H1 (cell line): ENCODE measurements around the gene TOPORS. TPM values are rescaled to one million over a fixed set of nuclear protein-coding genes. Genes with fewer than 3 reads are reported as not detected.

Experiments
- CTCF ChIA-PET: fragments of 300-600 bp; sonication (Branson Sonifier 250); formaldehyde crosslinking; loops from one replicate; lab custom pipeline; 2021; ENCODE audit not compliant: partially characterized antibody; lab: Charles Lee
- POLR2A ChIA-PET: fragments of 300-600 bp; sonication (Branson Sonifier 250); formaldehyde crosslinking; loops from one replicate; lab custom pipeline; 2021; ENCODE audit warnings: inconsistent platforms; ENCODE audit not compliant: partially characterized antibody; lab: Charles Lee
- DNase-seq, 2 experiments: peaks; one replicate each; pipeline versions ENCODE4 v3.0.0 to v3.0.0-alpha.2; 2010 to 2022; ENCODE audit warnings: low spot score in 2 of 2, low read depth in 1 of 2, mixed read lengths in 1 of 2
- FAIRE-seq: peaks from 2 replicates; lab custom pipeline; 2011; peaks lifted over from hg19 to GRCh38; lab: Jason Lieb, UNC
- H2AFZ ChIP-seq: 2 replicates; pipeline ENCODE4 v1.8.1; 2012; ENCODE audit warnings: low read length, inconsistent platforms
- H2AK5ac ChIP-seq: 2 replicates; pipeline ENCODE4 v1.6.1; 2013; ENCODE audit warnings: low read depth, low read length
- H2BK120ac ChIP-seq: replicated peaks from 2 replicates; pipeline ENCODE3; 2013; ENCODE audit warnings: low read depth, low read length, inconsistent platforms
- H2BK12ac ChIP-seq: 2 replicates; pipeline ENCODE4 v1.6.1; 2013; ENCODE audit warnings: low read depth, low read length
- H2BK15ac ChIP-seq: 2 replicates; pipeline ENCODE4 v1.6.1; 2013; ENCODE audit warnings: low read length
- H2BK20ac ChIP-seq: 2 replicates; pipeline ENCODE4 v1.6.1; 2013; ENCODE audit warnings: low read length
- H2BK5ac ChIP-seq: 2 replicates; pipeline ENCODE4 v1.6.1; 2013; ENCODE audit warnings: low read depth, low read length
- H3K14ac ChIP-seq: 2 replicates; pipeline ENCODE4 v1.6.1; 2013; ENCODE audit warnings: inconsistent platforms; ENCODE audit not compliant: insufficient read length
- H3K18ac ChIP-seq: 2 replicates; pipeline ENCODE4 v1.6.1; 2013; ENCODE audit warnings: low read length; ENCODE audit errors: extremely low read depth
- H3K23ac ChIP-seq: 2 replicates; pipeline ENCODE4 v1.6.1; 2013; ENCODE audit warnings: inconsistent platforms; ENCODE audit not compliant: insufficient read length
- H3K23me2 ChIP-seq: 2 replicates; pipeline ENCODE4 v1.6.1; 2013; ENCODE audit warnings: low read depth, low read length
- H3K27ac ChIP-seq: 2 replicates; pipeline ENCODE4 v1.6.1; 2011; ENCODE audit warnings: low read depth, low read length, inconsistent platforms
- H3K27me3 ChIP-seq, 4 experiments: replicated peaks in 1 of 4; 1 replicate in 1 of 4; 2 replicates in 3 of 4; pipeline versions ENCODE4 v1.6.1 to v1.8.1; 2011 to 2013; ENCODE audit warnings: low read length in 3 of 4, mild to moderate bottlenecking in 3 of 4, inconsistent platforms in 2 of 4, mixed read lengths in 2 of 4, moderate library complexity in 1 of 4; ENCODE audit not compliant: control insufficient read depth in 3 of 4, insufficient read depth in 3 of 4; ENCODE audit errors: extremely low read depth in 1 of 4
- H3K36me3 ChIP-seq, 4 experiments: 2 replicates each; pipeline versions ENCODE4 v1.6.1 to v1.8.1; 2011 to 2013; ENCODE audit warnings: mild to moderate bottlenecking in 4 of 4, low read length in 3 of 4, moderate library complexity in 2 of 4, control low read depth in 1 of 4, inconsistent platforms in 1 of 4; ENCODE audit not compliant: insufficient read depth in 4 of 4, control insufficient read depth in 2 of 4
- H3K4ac ChIP-seq: replicated peaks from 2 replicates; pipeline ENCODE3; 2013; ENCODE audit warnings: low read length, low read depth, mixed read lengths, inconsistent platforms; ENCODE audit not compliant: insufficient read length
- H3K4me1 ChIP-seq, 4 experiments: replicated peaks in 1 of 4; 1 replicate in 1 of 4; 2 replicates in 3 of 4; pipeline versions ENCODE4 v1.6.1 to v1.8.1; 2011 to 2013; ENCODE audit warnings: low read length in 3 of 4, inconsistent platforms in 2 of 4, mixed read lengths in 1 of 4; ENCODE audit not compliant: insufficient read depth in 4 of 4, control insufficient read depth in 3 of 4
- H3K4me2 ChIP-seq, 2 experiments: 2 replicates each; pipeline versions ENCODE4 v1.6.1 to v1.8.1; 2011 to 2013; ENCODE audit warnings: low read depth in 2 of 2, low read length in 2 of 2, control low read depth in 1 of 2, inconsistent platforms in 1 of 2, mild to moderate bottlenecking in 1 of 2; ENCODE audit not compliant: insufficient read depth in 1 of 2
- H3K4me3 ChIP-seq, 4 experiments: fragments of 200-600, 300-600 bp in 1 of 4; sonication (generic), shearing (Covaris generic), sonication (Bioruptor Twin) in 1 of 4; 2 replicates each; pipeline versions ENCODE4 v1.5.1 to v1.8.1; 2011 to 2016; ENCODE audit warnings: low read length in 4 of 4, low read depth in 3 of 4, control low read depth in 2 of 4, inconsistent platforms in 2 of 4, mild to moderate bottlenecking in 2 of 4, mixed read lengths in 1 of 4, moderate library complexity in 1 of 4; ENCODE audit not compliant: insufficient read depth in 2 of 4; ENCODE audit errors: extremely low read depth in 1 of 4
- H3K56ac ChIP-seq: replicated peaks from 2 replicates; pipeline ENCODE3; 2013; ENCODE audit warnings: low read depth, mild to moderate bottlenecking, mixed read lengths, low read length, inconsistent platforms; ENCODE audit not compliant: insufficient read length
- H3K79me1 ChIP-seq: 2 replicates; pipeline ENCODE4 v1.6.1; 2013; ENCODE audit warnings: low read depth, low read length, control low read depth
- H3K79me2 ChIP-seq, 2 experiments: 2 replicates each; pipeline versions ENCODE4 v1.6.1 to v1.8.1; 2012 to 2013; ENCODE audit warnings: low read length in 2 of 2, mild to moderate bottlenecking in 2 of 2, inconsistent platforms in 1 of 2; ENCODE audit not compliant: insufficient read depth in 2 of 2, control insufficient read depth in 1 of 2
- H3K9ac ChIP-seq, 4 experiments: replicated peaks in 1 of 4; 1 replicate in 1 of 4; 2 replicates in 3 of 4; pipeline versions ENCODE4 v1.6.1 to v1.8.1; 2011 to 2013; ENCODE audit warnings: low read depth in 3 of 4, low read length in 3 of 4, control low read depth in 2 of 4, mild to moderate bottlenecking in 2 of 4, moderate library complexity in 2 of 4, inconsistent platforms in 1 of 4; ENCODE audit errors: extremely low read depth in 1 of 4
- H3K9me3 ChIP-seq, 2 experiments: 2 replicates each; pipeline versions ENCODE4 v1.6.1 to v1.8.1; 2012 to 2013; ENCODE audit warnings: mild to moderate bottlenecking in 2 of 2, moderate library complexity in 2 of 2, control low read depth in 1 of 2, inconsistent platforms in 1 of 2, low read depth in 1 of 2, low read length in 1 of 2, mixed read lengths in 1 of 2; ENCODE audit not compliant: insufficient read depth in 2 of 2
- H4K20me1 ChIP-seq, 2 experiments: replicated peaks in 1 of 2; 2 replicates each; pipeline versions ENCODE3 to v1.8.1; 2011 to 2013; ENCODE audit warnings: inconsistent platforms in 2 of 2, low read length in 2 of 2, mild to moderate bottlenecking in 1 of 2; ENCODE audit not compliant: insufficient read depth in 2 of 2, control insufficient read depth in 1 of 2
- H4K5ac ChIP-seq: 2 replicates; pipeline ENCODE4 v1.6.1; 2013; ENCODE audit warnings: low read length, low read depth, mixed read lengths, inconsistent platforms; ENCODE audit not compliant: insufficient read length
- H4K8ac ChIP-seq: 2 replicates; pipeline ENCODE4 v1.8.0; 2013; ENCODE audit warnings: mild to moderate bottlenecking, moderate library complexity, low read length, inconsistent platforms; ENCODE audit not compliant: insufficient read depth; ENCODE audit errors: extremely low read depth
- H4K91ac ChIP-seq: replicated peaks from 2 replicates; pipeline ENCODE3; 2013; ENCODE audit warnings: low read length, mixed read lengths, inconsistent platforms; ENCODE audit not compliant: insufficient read length
- CBX8 ChIP-seq: fragments of 300-800, 300-1000 bp; sonication (generic); IDR thresholded peaks from 2 replicates; pipeline ENCODE4 v1.7.1; 2016; ENCODE audit warnings: low read depth, low read length, borderline replicate concordance
- CREB1 ChIP-seq: IDR thresholded peaks from 2 replicates; pipeline ENCODE4 v1.6.1; 2012; ENCODE audit warnings: inconsistent platforms
- NANOG ChIP-seq: IDR thresholded peaks from 2 replicates; pipeline ENCODE4 v1.6.1; 2011; ENCODE audit warnings: low read length, low read depth, mild to moderate bottlenecking, inconsistent platforms; ENCODE audit not compliant: insufficient read depth, poor library complexity, severe bottlenecking
- POLR2A ChIP-seq, 2 experiments: IDR thresholded peaks; 1 replicate in 1 of 2; 2 replicates in 1 of 2; pipeline ENCODE4 v1.6.1; 2011; ENCODE audit warnings: low read depth in 2 of 2, low read length in 2 of 2, mild to moderate bottlenecking in 2 of 2; ENCODE audit errors: control extremely low read depth in 1 of 2
- TCF12 ChIP-seq: IDR thresholded peaks from 2 replicates; pipeline ENCODE4 v1.6.1; 2011; ENCODE audit warnings: low read depth, mild to moderate bottlenecking, low read length
- WGBS, 2 experiments: shearing (Covaris generic) in 1 of 2; methylation state at CpG; one replicate each; pipeline versions ENCODE4 v1.1.6 to v1.1.7; 2013 to 2015; ENCODE audit warnings: low lambda C conversion rate in 2 of 2, mixed read lengths in 2 of 2, inconsistent platforms in 1 of 2, low coverage in 1 of 2, missing lambda C conversion rate in 1 of 2; ENCODE audit not compliant: insufficient replicate concordance in 2 of 2, insufficient coverage in 1 of 2, insufficient read length in 1 of 2; ENCODE audit errors: extremely low coverage in 1 of 2, missing lambda C conversion rate in 1 of 2; 5-methylcytosine and 5-hydroxymethylcytosine counted together
- polyA plus RNA-seq, 7 experiments: library from polyadenylated mRNA; depleted of rRNA in 3 of 7; stranded (reverse) in 5 of 7; unstranded in 2 of 7; fragments of >200 nt in 5 of 7; fragments of 200-250 nt in 2 of 7; gene quantifications; 1 replicate in 5 of 7; 2 replicates in 1 of 7; 4 replicates in 1 of 7; pipeline versions ENCODE4 v1.2.1 to v1.2.3, GENCODE V29; 2011 to 2013; ENCODE audit warnings: missing spikeins in 2 of 7, mixed read lengths in 2 of 7
- total RNA-seq: library from RNA; stranded (reverse); fragmentation: NEBNext Ultra II Directional; extraction: Animal tissue kit (Norgen Biotek cat#: 25700); gene quantifications from 2 replicates; pipeline ENCODE4 v1.2.1, GENCODE V29; 2021
- TF ChIP-seq, protein P1 (sequence below), 3 experiments: IDR thresholded peaks; 1 replicate in 2 of 3; 2 replicates in 1 of 3; pipeline versions ENCODE4 v1.5.1 to v1.6.1; 2011; ENCODE audit warnings: low read length in 3 of 3, mild to moderate bottlenecking in 3 of 3, inconsistent platforms in 2 of 3, low read depth in 1 of 3, moderate library complexity in 1 of 3; ENCODE audit not compliant: insufficient read depth in 1 of 3; ENCODE audit errors: control extremely low read depth in 1 of 3

Gene TOPORS
- total and polyA plus RNA-seq, 2 of the 8 experiments (the other 6 are each of a cell fraction or from before 2014, with no cell fraction given): 10.3 to 30.7 TPM

DNA sequence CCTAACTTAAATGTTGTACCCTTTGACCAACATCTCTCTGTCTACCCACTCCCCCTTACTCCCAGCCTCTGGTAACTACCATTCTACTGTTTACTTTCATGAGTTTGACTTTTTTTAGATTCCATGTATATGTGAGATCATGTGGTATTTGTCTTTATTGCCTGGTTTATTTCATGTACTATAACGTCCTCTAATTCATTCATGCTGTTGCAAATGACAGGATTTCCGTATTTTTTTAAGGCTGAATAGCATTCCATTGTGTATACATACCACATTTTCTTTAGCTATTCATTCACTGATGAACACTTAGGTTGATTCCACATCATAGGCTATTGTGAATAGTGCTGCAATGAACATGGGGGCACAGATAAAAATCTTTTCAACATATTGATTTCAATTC lies 32.4 kb upstream of the TOPORS start:
- Histone ChIP-seq H3K79me2 (no peaks in the 10 kb centered on the region), H2BK12ac (no peak overlapping the region), H4K5ac (no peak overlapping the region), H3K23ac (no peak overlapping the region), H3K18ac (no peak overlapping the region), H2BK5ac (no peak overlapping the region), H3K14ac (no peak overlapping the region), H3K4me2 (no peak overlapping the region), H4K8ac (no peak overlapping the region), H2AFZ (no peak overlapping the region), H3K27ac (no peak overlapping the region), H2BK120ac (no peak overlapping the region), H3K79me1 (no peaks in the 10 kb centered on the region), H3K9ac (no peak overlapping the region), H2BK15ac (no peak overlapping the region), H3K9me3 (no peaks in the 10 kb centered on the region), H4K20me1 (no peaks in the 10 kb centered on the region), H3K4me3 (no peak overlapping the region), H4K91ac (no peak overlapping the region), H3K27me3 (no peaks in the 10 kb centered on the region), H3K36me3 (no peaks in the 10 kb centered on the region), H2AK5ac (no peak overlapping the region), H3K23me2 (no peaks in the 10 kb centered on the region), H3K4me1 (no peaks in the 10 kb centered on the region), H3K4ac (no peak overlapping the region), H2BK20ac (no peak overlapping the region), H3K56ac (no peak overlapping the region)
- no peak for TF ChIP-seq CREB1
- no peak for TF ChIP-seq NANOG
- TF ChIP-seq CBX8: no peak
- TF ChIP-seq POLR2A (IDR thresholded peaks at IDR 0.05; ENCODE audit: control extremely low read depth in 1 of 2, low read depth in 2 of 2, low read length in 2 of 2): no peak
- TF ChIP-seq, protein P1, sequence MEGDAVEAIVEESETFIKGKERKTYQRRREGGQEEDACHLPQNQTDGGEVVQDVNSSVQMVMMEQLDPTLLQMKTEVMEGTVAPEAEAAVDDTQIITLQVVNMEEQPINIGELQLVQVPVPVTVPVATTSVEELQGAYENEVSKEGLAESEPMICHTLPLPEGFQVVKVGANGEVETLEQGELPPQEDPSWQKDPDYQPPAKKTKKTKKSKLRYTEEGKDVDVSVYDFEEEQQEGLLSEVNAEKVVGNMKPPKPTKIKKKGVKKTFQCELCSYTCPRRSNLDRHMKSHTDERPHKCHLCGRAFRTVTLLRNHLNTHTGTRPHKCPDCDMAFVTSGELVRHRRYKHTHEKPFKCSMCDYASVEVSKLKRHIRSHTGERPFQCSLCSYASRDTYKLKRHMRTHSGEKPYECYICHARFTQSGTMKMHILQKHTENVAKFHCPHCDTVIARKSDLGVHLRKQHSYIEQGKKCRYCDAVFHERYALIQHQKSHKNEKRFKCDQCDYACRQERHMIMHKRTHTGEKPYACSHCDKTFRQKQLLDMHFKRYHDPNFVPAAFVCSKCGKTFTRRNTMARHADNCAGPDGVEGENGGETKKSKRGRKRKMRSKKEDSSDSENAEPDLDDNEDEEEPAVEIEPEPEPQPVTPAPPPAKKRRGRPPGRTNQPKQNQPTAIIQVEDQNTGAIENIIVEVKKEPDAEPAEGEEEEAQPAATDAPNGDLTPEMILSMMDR (IDR thresholded peaks at IDR 0.05; ENCODE audit: control extremely low read depth in 1 of 3, insufficient read depth in 1 of 3, low read depth in 1 of 3, low read length in 3 of 3): no peak
- TF ChIP-seq TCF12: no peak
- WGBS, 2 experiments: 83% methylated on average over 2 of the region's 2 CpGs; no CpG with 5 or more reads in 1 of the 2 experiments
- POLR2A ChIA-PET: no interaction called here
- FAIRE-seq (no peak), DNase-seq (no peak)
- CTCF ChIA-PET: interaction anchor here (1.0 kb wide), 1 partner anchor 205 kb away, joined by 5 read pairs; no protein-coding TSS in a partner anchor
